H1 (cell line): Measurements from ENCODE around the gene MED31. TPM values are rescaled to one million over a fixed set of nuclear protein-coding genes. Genes with fewer than 3 reads are reported as not detected.

Experiments used
- CTCF ChIA-PET: fragments of 300-600 bp; sonication (Branson Sonifier 250); formaldehyde crosslinking; loops from one replicate; lab custom pipeline; 2021; ENCODE audit not compliant: partially characterized antibody; lab: Charles Lee
- POLR2A ChIA-PET: fragments of 300-600 bp; sonication (Branson Sonifier 250); formaldehyde crosslinking; loops from one replicate; lab custom pipeline; 2021; ENCODE audit warnings: inconsistent platforms; ENCODE audit not compliant: partially characterized antibody; lab: Charles Lee
- DNase-seq, 2 experiments: peaks; one replicate each; pipeline versions ENCODE4 v3.0.0 to v3.0.0-alpha.2; 2010 to 2022; ENCODE audit warnings: low spot score in 2 of 2, low read depth in 1 of 2, mixed read lengths in 1 of 2
- FAIRE-seq: peaks from 2 replicates; lab custom pipeline; 2011; peaks lifted over from hg19 to GRCh38; lab: Jason Lieb, UNC
- H2AFZ ChIP-seq: 2 replicates; pipeline ENCODE4 v1.8.1; 2012; ENCODE audit warnings: low read length, inconsistent platforms
- H2AK5ac ChIP-seq: 2 replicates; pipeline ENCODE4 v1.6.1; 2013; ENCODE audit warnings: low read depth, low read length
- H2BK120ac ChIP-seq: replicated peaks from 2 replicates; pipeline ENCODE3; 2013; ENCODE audit warnings: low read depth, low read length, inconsistent platforms
- H2BK12ac ChIP-seq: 2 replicates; pipeline ENCODE4 v1.6.1; 2013; ENCODE audit warnings: low read depth, low read length
- H2BK15ac ChIP-seq: 2 replicates; pipeline ENCODE4 v1.6.1; 2013; ENCODE audit warnings: low read length
- H2BK20ac ChIP-seq: 2 replicates; pipeline ENCODE4 v1.6.1; 2013; ENCODE audit warnings: low read length
- H2BK5ac ChIP-seq: 2 replicates; pipeline ENCODE4 v1.6.1; 2013; ENCODE audit warnings: low read depth, low read length
- H3K14ac ChIP-seq: 2 replicates; pipeline ENCODE4 v1.6.1; 2013; ENCODE audit warnings: inconsistent platforms; ENCODE audit not compliant: insufficient read length
- H3K18ac ChIP-seq: 2 replicates; pipeline ENCODE4 v1.6.1; 2013; ENCODE audit warnings: low read length; ENCODE audit errors: extremely low read depth
- H3K23ac ChIP-seq: 2 replicates; pipeline ENCODE4 v1.6.1; 2013; ENCODE audit warnings: inconsistent platforms; ENCODE audit not compliant: insufficient read length
- H3K23me2 ChIP-seq: 2 replicates; pipeline ENCODE4 v1.6.1; 2013; ENCODE audit warnings: low read depth, low read length
- H3K27ac ChIP-seq: 2 replicates; pipeline ENCODE4 v1.6.1; 2011; ENCODE audit warnings: low read depth, low read length, inconsistent platforms
- H3K27me3 ChIP-seq, 4 experiments: replicated peaks in 1 of 4; 1 replicate in 1 of 4; 2 replicates in 3 of 4; pipeline versions ENCODE4 v1.6.1 to v1.8.1; 2011 to 2013; ENCODE audit warnings: low read length in 3 of 4, mild to moderate bottlenecking in 3 of 4, inconsistent platforms in 2 of 4, mixed read lengths in 2 of 4, moderate library complexity in 1 of 4; ENCODE audit not compliant: control insufficient read depth in 3 of 4, insufficient read depth in 3 of 4; ENCODE audit errors: extremely low read depth in 1 of 4
- H3K36me3 ChIP-seq, 4 experiments: 2 replicates each; pipeline versions ENCODE4 v1.6.1 to v1.8.1; 2011 to 2013; ENCODE audit warnings: mild to moderate bottlenecking in 4 of 4, low read length in 3 of 4, moderate library complexity in 2 of 4, control low read depth in 1 of 4, inconsistent platforms in 1 of 4; ENCODE audit not compliant: insufficient read depth in 4 of 4, control insufficient read depth in 2 of 4
- H3K4ac ChIP-seq: replicated peaks from 2 replicates; pipeline ENCODE3; 2013; ENCODE audit warnings: low read length, low read depth, mixed read lengths, inconsistent platforms; ENCODE audit not compliant: insufficient read length
- H3K4me1 ChIP-seq, 4 experiments: replicated peaks in 1 of 4; 1 replicate in 1 of 4; 2 replicates in 3 of 4; pipeline versions ENCODE4 v1.6.1 to v1.8.1; 2011 to 2013; ENCODE audit warnings: low read length in 3 of 4, inconsistent platforms in 2 of 4, mixed read lengths in 1 of 4; ENCODE audit not compliant: insufficient read depth in 4 of 4, control insufficient read depth in 3 of 4
- H3K4me2 ChIP-seq, 2 experiments: 2 replicates each; pipeline versions ENCODE4 v1.6.1 to v1.8.1; 2011 to 2013; ENCODE audit warnings: low read depth in 2 of 2, low read length in 2 of 2, control low read depth in 1 of 2, inconsistent platforms in 1 of 2, mild to moderate bottlenecking in 1 of 2; ENCODE audit not compliant: insufficient read depth in 1 of 2
- H3K4me3 ChIP-seq, 4 experiments: fragments of 200-600, 300-600 bp in 1 of 4; sonication (generic), shearing (Covaris generic), sonication (Bioruptor Twin) in 1 of 4; 2 replicates each; pipeline versions ENCODE4 v1.5.1 to v1.8.1; 2011 to 2016; ENCODE audit warnings: low read length in 4 of 4, low read depth in 3 of 4, control low read depth in 2 of 4, inconsistent platforms in 2 of 4, mild to moderate bottlenecking in 2 of 4, mixed read lengths in 1 of 4, moderate library complexity in 1 of 4; ENCODE audit not compliant: insufficient read depth in 2 of 4; ENCODE audit errors: extremely low read depth in 1 of 4
- H3K56ac ChIP-seq: replicated peaks from 2 replicates; pipeline ENCODE3; 2013; ENCODE audit warnings: low read depth, mild to moderate bottlenecking, mixed read lengths, low read length, inconsistent platforms; ENCODE audit not compliant: insufficient read length
- H3K79me1 ChIP-seq: 2 replicates; pipeline ENCODE4 v1.6.1; 2013; ENCODE audit warnings: low read depth, low read length, control low read depth
- H3K79me2 ChIP-seq, 2 experiments: 2 replicates each; pipeline versions ENCODE4 v1.6.1 to v1.8.1; 2012 to 2013; ENCODE audit warnings: low read length in 2 of 2, mild to moderate bottlenecking in 2 of 2, inconsistent platforms in 1 of 2; ENCODE audit not compliant: insufficient read depth in 2 of 2, control insufficient read depth in 1 of 2
- H3K9ac ChIP-seq, 4 experiments: replicated peaks in 1 of 4; 1 replicate in 1 of 4; 2 replicates in 3 of 4; pipeline versions ENCODE4 v1.6.1 to v1.8.1; 2011 to 2013; ENCODE audit warnings: low read depth in 3 of 4, low read length in 3 of 4, control low read depth in 2 of 4, mild to moderate bottlenecking in 2 of 4, moderate library complexity in 2 of 4, inconsistent platforms in 1 of 4; ENCODE audit errors: extremely low read depth in 1 of 4
- H3K9me3 ChIP-seq, 2 experiments: 2 replicates each; pipeline versions ENCODE4 v1.6.1 to v1.8.1; 2012 to 2013; ENCODE audit warnings: mild to moderate bottlenecking in 2 of 2, moderate library complexity in 2 of 2, control low read depth in 1 of 2, inconsistent platforms in 1 of 2, low read depth in 1 of 2, low read length in 1 of 2, mixed read lengths in 1 of 2; ENCODE audit not compliant: insufficient read depth in 2 of 2
- H4K20me1 ChIP-seq, 2 experiments: replicated peaks in 1 of 2; 2 replicates each; pipeline versions ENCODE3 to v1.8.1; 2011 to 2013; ENCODE audit warnings: inconsistent platforms in 2 of 2, low read length in 2 of 2, mild to moderate bottlenecking in 1 of 2; ENCODE audit not compliant: insufficient read depth in 2 of 2, control insufficient read depth in 1 of 2
- H4K5ac ChIP-seq: 2 replicates; pipeline ENCODE4 v1.6.1; 2013; ENCODE audit warnings: low read length, low read depth, mixed read lengths, inconsistent platforms; ENCODE audit not compliant: insufficient read length
- H4K8ac ChIP-seq: 2 replicates; pipeline ENCODE4 v1.8.0; 2013; ENCODE audit warnings: mild to moderate bottlenecking, moderate library complexity, low read length, inconsistent platforms; ENCODE audit not compliant: insufficient read depth; ENCODE audit errors: extremely low read depth
- H4K91ac ChIP-seq: replicated peaks from 2 replicates; pipeline ENCODE3; 2013; ENCODE audit warnings: low read length, mixed read lengths, inconsistent platforms; ENCODE audit not compliant: insufficient read length
- CREB1 ChIP-seq: IDR thresholded peaks from 2 replicates; pipeline ENCODE4 v1.6.1; 2012; ENCODE audit warnings: inconsistent platforms
- CTBP2 ChIP-seq: IDR thresholded peaks from 2 replicates; pipeline ENCODE4 v1.7.0; 2011; ENCODE audit warnings: borderline replicate concordance, mild to moderate bottlenecking, moderate library complexity, mixed read lengths, low read length; ENCODE audit not compliant: insufficient read depth, insufficient read length
- SP4 ChIP-seq: IDR thresholded peaks from 2 replicates; pipeline ENCODE4 v1.6.1; 2012; ENCODE audit warnings: low read length, inconsistent platforms
- TCF12 ChIP-seq: IDR thresholded peaks from 2 replicates; pipeline ENCODE4 v1.6.1; 2011; ENCODE audit warnings: low read depth, mild to moderate bottlenecking, low read length
- WGBS, 2 experiments: shearing (Covaris generic) in 1 of 2; methylation state at CpG; one replicate each; pipeline versions ENCODE4 v1.1.6 to v1.1.7; 2013 to 2015; ENCODE audit warnings: low lambda C conversion rate in 2 of 2, mixed read lengths in 2 of 2, inconsistent platforms in 1 of 2, low coverage in 1 of 2, missing lambda C conversion rate in 1 of 2; ENCODE audit not compliant: insufficient replicate concordance in 2 of 2, insufficient coverage in 1 of 2, insufficient read length in 1 of 2; ENCODE audit errors: extremely low coverage in 1 of 2, missing lambda C conversion rate in 1 of 2; 5-methylcytosine and 5-hydroxymethylcytosine counted together
- polyA plus RNA-seq, 7 experiments: library from polyadenylated mRNA; depleted of rRNA in 3 of 7; stranded (reverse) in 5 of 7; unstranded in 2 of 7; fragments of >200 nt in 5 of 7; fragments of 200-250 nt in 2 of 7; gene quantifications; 1 replicate in 5 of 7; 2 replicates in 1 of 7; 4 replicates in 1 of 7; pipeline versions ENCODE4 v1.2.1 to v1.2.3, GENCODE V29; 2011 to 2013; ENCODE audit warnings: missing spikeins in 2 of 7, mixed read lengths in 2 of 7
- total RNA-seq: library from RNA; stranded (reverse); fragmentation: NEBNext Ultra II Directional; extraction: Animal tissue kit (Norgen Biotek cat#: 25700); gene quantifications from 2 replicates; pipeline ENCODE4 v1.2.1, GENCODE V29; 2021

The MED31 gene
- total and polyA plus RNA-seq, 2 of the 8 experiments (the other 6 are each of a cell fraction or from before 2014, with no cell fraction given), result 4.6 to 12.3 TPM

- WGBS, 2 experiments, result 84% methylated on average over 2 of the region's 2 CpGs; no CpG with 5 or more reads in 1 of the 2 experiments
- peaks cover 3 to 50% (median 23%) of the 10 kb centered on the region in 4 experiments for H3K36me3 ChIP-seq
Observed at GRCh38 chr17:6596511-6596910, 54.9 kb downstream of the MED31 start.

More at GRCh38 chr17:6596511-6596910, 54.9 kb downstream of the MED31 start:
- H2BK120ac ChIP-seq, result no peak overlapping the region
- H2AK5ac ChIP-seq, result no peak overlapping the region
- H4K91ac ChIP-seq, result no peak overlapping the region
- no peak overlapping the region for H3K4ac ChIP-seq
- H4K20me1 ChIP-seq, result no peaks in the 10 kb centered on the region
- no peak overlapping the region for H3K18ac ChIP-seq
- H3K4me1 ChIP-seq, result no peaks in the 10 kb centered on the region
- no peak overlapping the region for H4K8ac ChIP-seq
- H2BK20ac ChIP-seq, result no peak overlapping the region
- no peak overlapping the region for H3K4me3 ChIP-seq
- H3K23me2 ChIP-seq, result no peaks in the 10 kb centered on the region
- H3K9ac ChIP-seq, result no peak overlapping the region
- H3K27ac ChIP-seq, result no peak overlapping the region
- H3K23ac ChIP-seq, result no peak overlapping the region
- H3K27me3 ChIP-seq, result no peaks in the 10 kb centered on the region
- H3K79me1 ChIP-seq, result no peaks in the 10 kb centered on the region
- no peak overlapping the region for H2BK5ac ChIP-seq
- TF ChIP-seq CTBP2, result no peak
- no peak for TF ChIP-seq TCF12
- no peak for TF ChIP-seq CREB1
- TF ChIP-seq SP4, result no peak
- POLR2A ChIA-PET, result interaction anchor here (1.6 kb wide), 1 partner anchor 14 kb away, joined by 3 read pairs; no protein-coding TSS in a partner anchor
- H3K4me2 ChIP-seq, result no peak overlapping the region
- no peaks in the 10 kb centered on the region for H3K79me2 ChIP-seq
- no peak overlapping the region for H3K56ac ChIP-seq
- H2BK15ac ChIP-seq, result no peak overlapping the region
- CTCF ChIA-PET, result interaction anchor here (0.9 kb wide), 1 partner anchor 10 kb away, joined by 3 read pairs; no protein-coding TSS in a partner anchor
- H3K14ac ChIP-seq, result no peak overlapping the region
- no peak overlapping the region for H2BK12ac ChIP-seq
- no peak overlapping the region for H4K5ac ChIP-seq
- H3K9me3 ChIP-seq, result no peaks in the 10 kb centered on the region
- no peak overlapping the region for H2AFZ ChIP-seq
- no peak for DNase-seq
- no peak for FAIRE-seq
